Measurements from ENCODE around the gene UXS1.

The UXS1 gene

GRCh38 chr2:106090916-106091618 is 103.0 kb downstream of the UXS1 start:
- no peak for DNase-seq (ENCODE audit: extremely low read depth in 1 of 2, low read depth in 1 of 2)

GRCh38 chr2:106089611-106090010 is 104.5 kb downstream of the UXS1 start:
- DNase-seq (ENCODE audit: extremely low read depth in 1 of 2, low read depth in 1 of 2): no peak

- no peak for DNase-seq (ENCODE audit: extremely low read depth in 1 of 2, low read depth in 1 of 2)
Observed at GRCh38 chr2:106085181-106085940, 108.7 kb downstream of the UXS1 start.

- no peak for DNase-seq (ENCODE audit: extremely low read depth in 1 of 2, low read depth in 1 of 2)
Observed at GRCh38 chr2:106080959-106081358, 113.1 kb downstream of the UXS1 start.

- no peak for DNase-seq (ENCODE audit: extremely low read depth in 1 of 2, low read depth in 1 of 2)
Observed at GRCh38 chr2:106078096-106078495, 116.0 kb downstream of the UXS1 start.

GRCh38 chr2:106076941-106077340 is 117.2 kb downstream of the UXS1 start:
- no peak for DNase-seq (ENCODE audit: extremely low read depth in 1 of 2, low read depth in 1 of 2)

GRCh38 chr2:106075048-106075447 is 119.1 kb downstream of the UXS1 start:
- DNase-seq (ENCODE audit: extremely low read depth in 1 of 2, low read depth in 1 of 2): no peak

GRCh38 chr2:106073678-106074406 is 120.3 kb downstream of the UXS1 start:
- DNase-seq (ENCODE audit: extremely low read depth in 1 of 2, low read depth in 1 of 2): no peak

GRCh38 chr2:106070181-106070580 is 123.9 kb downstream of the UXS1 start:
- no peak for DNase-seq (ENCODE audit: extremely low read depth in 1 of 2, low read depth in 1 of 2)

GRCh38 chr2:106068451-106068850 is 125.7 kb downstream of the UXS1 start:
- DNase-seq (ENCODE audit: extremely low read depth in 1 of 2, low read depth in 1 of 2): no peak

GRCh38 chr2:106065983-106066820 is 127.9 kb downstream of the UXS1 start:
- no peak for DNase-seq (ENCODE audit: extremely low read depth in 1 of 2, low read depth in 1 of 2)

GRCh38 chr2:106065268-106065982 is 128.7 kb downstream of the UXS1 start:
- DNase-seq (ENCODE audit: extremely low read depth in 1 of 2, low read depth in 1 of 2): no peak

- DNase-seq (ENCODE audit: extremely low read depth in 1 of 2, low read depth in 1 of 2): no peak
Observed at GRCh38 chr2:106063181-106063580, 130.9 kb downstream of the UXS1 start.

GRCh38 chr2:106062627-106063026 is 131.5 kb downstream of the UXS1 start:
- no peak for DNase-seq (ENCODE audit: extremely low read depth in 1 of 2, low read depth in 1 of 2)

GRCh38 chr2:106061611-106062349 is 132.3 kb downstream of the UXS1 start:
- DNase-seq (ENCODE audit: extremely low read depth in 1 of 2, low read depth in 1 of 2): no peak

- DNase-seq (ENCODE audit: extremely low read depth in 1 of 2, low read depth in 1 of 2): no peak
Observed at GRCh38 chr2:106059416-106060065, 134.6 kb downstream of the UXS1 start.

- DNase-seq (ENCODE audit: extremely low read depth in 1 of 2, low read depth in 1 of 2): no peak
Observed at GRCh38 chr2:106058469-106059137, 135.5 kb downstream of the UXS1 start.

- peak in 1 of 2 donors; percentile 32 for DNase-seq (ENCODE audit: extremely low read depth in 1 of 2, low read depth in 1 of 2)
Observed at GRCh38 chr2:106057206-106057605, 136.9 kb downstream of the UXS1 start.
